Measurements from ENCODE around the gene BCO2. TPM values are rescaled to one million over a fixed set of nuclear protein-coding genes. Genes with fewer than 3 reads are reported as not detected.

Gene BCO2
- total and polyA plus RNA-seq, 10 of the 15 experiments (the other 5 are each of a cell fraction or from before 2014, with no cell fraction given) = 0.29 to 1.0 (median 0.57) TPM

DNA sequence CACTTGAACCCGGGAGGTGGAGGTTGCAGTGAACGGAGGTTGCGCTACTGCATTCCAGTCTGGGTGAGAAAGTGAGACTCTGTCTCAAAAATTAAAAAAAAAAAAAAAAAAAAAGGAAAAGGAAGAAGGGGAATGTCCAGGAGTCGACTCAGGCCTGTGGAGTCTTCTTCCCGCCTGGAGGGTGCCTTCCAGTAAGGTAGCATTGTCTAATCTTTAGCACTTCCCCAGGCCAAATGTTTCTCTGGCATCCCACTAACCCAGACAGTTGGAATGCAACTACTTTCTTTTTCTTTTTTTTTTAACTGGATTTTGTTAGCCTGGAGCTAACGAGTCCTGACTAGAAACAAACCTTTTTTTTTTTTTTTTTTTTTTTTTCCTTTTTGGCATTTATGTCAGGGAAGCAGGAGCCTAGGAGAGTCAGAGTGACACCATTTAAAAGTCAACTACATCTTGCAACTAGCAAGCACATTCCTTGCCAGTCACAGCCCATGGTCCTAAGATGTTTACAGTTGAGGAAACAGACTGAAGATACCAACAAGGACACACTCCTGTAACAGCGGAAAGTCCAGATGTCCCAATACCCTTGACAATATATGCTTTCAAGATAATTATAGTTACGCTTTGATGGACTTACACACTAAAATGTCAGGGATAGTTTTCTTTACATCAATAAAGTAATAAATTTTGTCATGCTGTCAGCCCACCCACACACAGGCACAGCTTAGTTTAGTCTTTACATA is 74.7 kb downstream of the BCO2 start:
- H3K36me3 ChIP-seq (ENCODE audit: control insufficient read depth in 2 of 2, insufficient read depth in 2 of 2, low read length in 1 of 2) = no peaks in the 10 kb centered on the region
- no peak overlapping the region for H3K9ac ChIP-seq (ENCODE audit: control insufficient read depth, insufficient read depth, low read length)
- DNase-seq (ENCODE audit: low read depth, low spot score) = no peak
- in situ Hi-C loops (cut with MboI) (no loop called here), intact Hi-C loops (cut with micrococcal nuclease; ENCODE audit: unreplicated experiment) (no loop called here)
- H3K79me2 ChIP-seq (ENCODE audit: control insufficient read depth, insufficient read depth, low read length) = no peaks in the 10 kb centered on the region
- RAD21 ChIA-PET (ENCODE audit: unreplicated experiment) = no interaction called here
- no peak overlapping the region for H2AFZ ChIP-seq (ENCODE audit: control insufficient read depth, low read depth, low read length)
- H3K27me3 ChIP-seq (replicated peaks in 1 of 2; ENCODE audit: control insufficient read depth in 2 of 2, insufficient read depth in 2 of 2, low read length in 1 of 2) = no peaks in the 10 kb centered on the region
- no peaks in the 10 kb centered on the region for H4K20me1 ChIP-seq (ENCODE audit: control insufficient read depth, insufficient read depth)
- no peak for TF ChIP-seq CHD1 (IDR thresholded peaks at IDR 0.05; ENCODE audit: low read depth, low read length)
- TF ChIP-seq FOS (IDR thresholded peaks at IDR 0.05; ENCODE audit: borderline replicate concordance, extremely low read depth, insufficient read length) = no peak
- no peak for TF ChIP-seq TARDBP (IDR thresholded peaks at IDR 0.05; ENCODE audit: borderline replicate concordance)
- TF ChIP-seq, protein P1, sequence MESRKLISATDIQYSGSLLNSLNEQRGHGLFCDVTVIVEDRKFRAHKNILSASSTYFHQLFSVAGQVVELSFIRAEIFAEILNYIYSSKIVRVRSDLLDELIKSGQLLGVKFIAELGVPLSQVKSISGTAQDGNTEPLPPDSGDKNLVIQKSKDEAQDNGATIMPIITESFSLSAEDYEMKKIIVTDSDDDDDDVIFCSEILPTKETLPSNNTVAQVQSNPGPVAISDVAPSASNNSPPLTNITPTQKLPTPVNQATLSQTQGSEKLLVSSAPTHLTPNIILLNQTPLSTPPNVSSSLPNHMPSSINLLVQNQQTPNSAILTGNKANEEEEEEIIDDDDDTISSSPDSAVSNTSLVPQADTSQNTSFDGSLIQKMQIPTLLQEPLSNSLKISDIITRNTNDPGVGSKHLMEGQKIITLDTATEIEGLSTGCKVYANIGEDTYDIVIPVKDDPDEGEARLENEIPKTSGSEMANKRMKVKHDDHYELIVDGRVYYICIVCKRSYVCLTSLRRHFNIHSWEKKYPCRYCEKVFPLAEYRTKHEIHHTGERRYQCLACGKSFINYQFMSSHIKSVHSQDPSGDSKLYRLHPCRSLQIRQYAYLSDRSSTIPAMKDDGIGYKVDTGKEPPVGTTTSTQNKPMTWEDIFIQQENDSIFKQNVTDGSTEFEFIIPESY (IDR thresholded peaks at IDR 0.05) = no peak
- TF ChIP-seq TCF7 (IDR thresholded peaks at IDR 0.05; ENCODE audit: borderline replicate concordance) = no peak
- TF ChIP-seq ZNF217 (IDR thresholded peaks at IDR 0.05) = no peak
- TF ChIP-seq HDAC6 (IDR thresholded peaks at IDR 0.05; ENCODE audit: unreplicated experiment) = no peak
- no peak for TF ChIP-seq CREM (IDR thresholded peaks at IDR 0.05; ENCODE audit: low read depth)
- no peaks in the 10 kb centered on the region for H3K4me1 ChIP-seq (ENCODE audit: control insufficient read depth, insufficient read depth, low read length)
- no TSS peak for BruUV-seq (replicated peaks)
- CTCF ChIA-PET = interaction anchor here (0.6 kb wide), 1 partner anchor 143 kb away, joined by 3 read pairs; no protein-coding TSS in a partner anchor
- no peak overlapping the region for H3K4me3 ChIP-seq
- H3K9me3 ChIP-seq (replicated peaks; ENCODE audit: control insufficient read depth, insufficient read depth, low read length) = no peaks in the 10 kb centered on the region
- WGBS (ENCODE audit: insufficient coverage, insufficient replicate concordance, low lambda C conversion rate, missing lambda C conversion rate) = 79% methylated on average over 8 of the region's 8 CpGs
- POLR2A ChIA-PET = interaction anchor here (0.7 kb wide), 1 partner anchor 29 kb away, joined by 3 read pairs; no protein-coding TSS in a partner anchor
- SMC1A ChIA-PET (ENCODE audit: uncharacterized antibody, unreplicated experiment) = no interaction called here
- no peak overlapping the region for H3K27ac ChIP-seq (ENCODE audit: control insufficient read depth, insufficient read depth)
- ATAC-seq = no peak
- H3K4me2 ChIP-seq (ENCODE audit: control insufficient read depth, insufficient read depth) = no peak overlapping the region
- FAIRE-seq = no peak

Measured in GM12878 (cell line).